ENCODE results near the gene LTBP3. TPM values are rescaled to one million over a fixed set of nuclear protein-coding genes. Genes with fewer than 3 reads are reported as not detected.
A peak's percentile ranks its signal among the peaks of the same experiment; 100 is the strongest.

LTBP3 gene
- total and polyA plus RNA-seq, 9 of the 15 experiments (the other 6 are each of a cell fraction or from before 2014, with no cell fraction given): 0.06 to 20.5 (median 4.8) TPM

- TF ChIP-seq NONO (IDR thresholded peaks at IDR 0.05; ENCODE audit: low read depth in 2 of 2, low read length in 1 of 2) (peak; percentile 20 to 76; a peak in 2 of 4 replicates), POLR2B (IDR thresholded peaks at IDR 0.05; ENCODE audit: low read depth, partially characterized antibody) (peak; percentile 98), CREB3 (tag; conservative IDR thresholded peaks at IDR 0.05; ENCODE audit: low read depth) (no peak), E2F1 (CRISPR knock-in tag; IDR thresholded peaks at IDR 0.05) (peak; percentile 56; the same call in 1 of the 2 replicates), RAD21 (CRISPR knock-in tag; conservative IDR thresholded peaks at IDR 0.05 in 1 of 2, IDR thresholded peaks at IDR 0.05 in 1 of 2) (peak; percentile 54 to 55; a peak in 3 of 4 replicates), ARID4B (CRISPR knock-in tag; IDR thresholded peaks at IDR 0.05) (peak; percentile 86), USF1 (CRISPR knock-in tag; IDR thresholded peaks at IDR 0.05) (peak; percentile 33; the same call in 1 of the 2 replicates), EP400 (IDR thresholded peaks at IDR 0.05) (peak; percentile 6; the same call in 1 of the 2 replicates), SRSF3 (IDR thresholded peaks at IDR 0.05; ENCODE audit: insufficient read depth, low read length) (no peak), ZKSCAN3 (CRISPR knock-in tag; IDR thresholded peaks at IDR 0.05) (no peak), ZBTB8A (IDR thresholded peaks at IDR 0.05; ENCODE audit: partially characterized antibody) (no peak), CBFB (CRISPR knock-in tag; IDR thresholded peaks at IDR 0.05) (peak; percentile 89), CHD4 (IDR thresholded peaks at IDR 0.05; ENCODE audit: insufficient read depth, insufficient replicate concordance, low read depth, low read length, poor library complexity, severe bottlenecking) (no peak), ZNF586 (CRISPR knock-in tag; conservative IDR thresholded peaks at IDR 0.05) (peak; percentile 96; the same call in 1 of the 2 replicates), ZNF780A (CRISPR knock-in tag; IDR thresholded peaks at IDR 0.05) (peak; percentile 97)
These were observed 59.0 kb downstream of the LTBP3 start, which contains the start of gene MALAT1 (continued) for GRCh38 chr11:65498977-65499712.
